ENCODE data around the gene BGLAP. TPM values are rescaled to one million over a fixed set of nuclear protein-coding genes. Genes with fewer than 3 reads are reported as not detected.

Gene BGLAP
- 1 to 10 TPM in 2 of 4 donors, not detected in 2; 1.6 to 2.1 TPM for total RNA-seq

GRCh38 chr1:156241926-156242325, at the start of gene BGLAP:
Gene BGLAP, plus strand, starts transcription at chr1:156242184. Its CDS starts 48 bp downstream, at chr1:156242232.
- peaks cover 10 to 20% (median 15%) of the 10 kb centered on the region in 4 donors for H3K4me1 ChIP-seq
- H3K27ac ChIP-seq: no peak within 1 kb of the TSS
- H3K27me3 ChIP-seq: peaks cover 29% of the 10 kb centered on the region
- peaks cover 0 to 12% (median under 1%) of the 10 kb centered on the region in 4 donors for H3K36me3 ChIP-seq
- no peak for DNase-seq
- intact Hi-C loops (cut with DNase I; ENCODE audit: low total_unique reads) (no loop called here), in situ Hi-C loops (cut with MboI; ENCODE audit: low pct_ligation_motif_present in 1 of 4, low pct_unique_long_range_greater_than_20kb in 1 of 4, low sequenced_read_pairs in 3 of 4) (no loop called here)
- TF ChIP-seq CTCF (IDR thresholded peaks at IDR 0.05): no peak
- no peak for TF ChIP-seq POLR2AphosphoS5 (IDR thresholded peaks at IDR 0.05)
- TF ChIP-seq POLR2A (IDR thresholded peaks at IDR 0.05): no peak
- H3K4me3 ChIP-seq: no peak within 1 kb of the TSS
- 91 to 98% methylated on average over 4 to 7 of the region's 14 CpGs for WGBS, 2 donors (ENCODE audit: low coverage in 1 of 2)
- no peaks in the 10 kb centered on the region for H3K9me3 ChIP-seq

GRCh38 chr1:156193208-156193487, 48.8 kb upstream of the BGLAP start:
- in situ Hi-C loops (cut with MboI; ENCODE audit: low pct_ligation_motif_present in 1 of 4, low pct_unique_long_range_greater_than_20kb in 1 of 4, low sequenced_read_pairs in 3 of 4) (no loop called here), intact Hi-C loops (cut with DNase I; ENCODE audit: low total_unique reads) (no loop called here)
- WGBS, 2 donors (ENCODE audit: low coverage in 1 of 2): 69 to 93% methylated on average over 7 of the region's 7 CpGs

GRCh38 chr1:156193488-156194299, 48.3 kb upstream of the BGLAP start, which contains the start of gene SLC25A44:
Gene SLC25A44, plus strand, starts transcription at chr1:156194104. Its CDS starts 5,744 bp downstream, at chr1:156199848.
- Histone ChIP-seq H3K27ac (peak within 1 kb of the TSS; percentile 82 to 91 (median 86)), H3K36me3 (no peaks in the 10 kb centered on the region), H3K4me1 (peaks cover 4 to 31% (median 12%) of the 10 kb centered on the region in 4 donors), H3K27me3 (no peaks in the 10 kb centered on the region), H3K4me3 (peak within 1 kb of the TSS; percentile 58 to 95 (median 87)), H3K9me3 (no peaks in the 10 kb centered on the region)
- intact Hi-C loops (cut with DNase I; ENCODE audit: low total_unique reads): no loop called here
- WGBS, 2 donors (ENCODE audit: low coverage in 1 of 2): 5 to 15% methylated on average over 13 to 59 of the region's 59 CpGs
- DNase-seq: peak; percentile 97
- in situ Hi-C loops (cut with MboI; ENCODE audit: low pct_ligation_motif_present in 1 of 4, low pct_unique_long_range_greater_than_20kb in 1 of 4, low sequenced_read_pairs in 3 of 4): no loop called here
- TF ChIP-seq POLR2AphosphoS5 (IDR thresholded peaks at IDR 0.05) (peak; percentile 56 to 83 (median 70)), POLR2A (IDR thresholded peaks at IDR 0.05) (peak; percentile 76), CTCF (IDR thresholded peaks at IDR 0.05) (peak; percentile 37 to 75 (median 66)), EP300 (IDR thresholded peaks at IDR 0.05; ENCODE audit: low read depth) (peak; percentile 44)

More at GRCh38 chr1:156193208-156193487, 48.8 kb upstream of the BGLAP start:
- peak overlapping the region; percentile 82 to 86 (median 84) for H3K27ac ChIP-seq
- H3K9me3 ChIP-seq: no peaks in the 10 kb centered on the region
- peak overlapping the region; percentile 39 to 95 (median 72) for H3K4me3 ChIP-seq
- no peaks in the 10 kb centered on the region for H3K27me3 ChIP-seq
- H3K36me3 ChIP-seq: no peaks in the 10 kb centered on the region
- no peak for TF ChIP-seq POLR2A (IDR thresholded peaks at IDR 0.05)
- no peak for TF ChIP-seq CTCF (IDR thresholded peaks at IDR 0.05)
- no peak for TF ChIP-seq EP300 (IDR thresholded peaks at IDR 0.05; ENCODE audit: low read depth)
- TF ChIP-seq POLR2AphosphoS5 (IDR thresholded peaks at IDR 0.05): no peak
- H3K4me1 ChIP-seq: peaks cover 4 to 31% (median 12%) of the 10 kb centered on the region in 4 donors
- no peak for DNase-seq

GRCh38 chr1:156194300-156194652, 47.7 kb upstream of the BGLAP start:
- Histone ChIP-seq H3K4me1 (peaks cover 4 to 31% (median 12%) of the 10 kb centered on the region in 4 donors), H3K27me3 (no peaks in the 10 kb centered on the region), H3K9me3 (no peaks in the 10 kb centered on the region), H3K27ac (peak overlapping the region; percentile 82 to 91 (median 85)), H3K4me3 (peak overlapping the region; percentile 58 to 95 (median 87)), H3K36me3 (no peaks in the 10 kb centered on the region)
- in situ Hi-C loops (cut with MboI; ENCODE audit: low pct_ligation_motif_present in 1 of 4, low pct_unique_long_range_greater_than_20kb in 1 of 4, low sequenced_read_pairs in 3 of 4) (no loop called here), intact Hi-C loops (cut with DNase I; ENCODE audit: low total_unique reads) (no loop called here)
- DNase-seq: no peak
- no peak for TF ChIP-seq CTCF (IDR thresholded peaks at IDR 0.05)
- no peak for TF ChIP-seq EP300 (IDR thresholded peaks at IDR 0.05; ENCODE audit: low read depth)
- no peak for TF ChIP-seq POLR2A (IDR thresholded peaks at IDR 0.05)
- TF ChIP-seq POLR2AphosphoS5 (IDR thresholded peaks at IDR 0.05): no peak
- WGBS, 2 donors (ENCODE audit: low coverage in 1 of 2): 10% methylated on average over 14 of the region's 14 CpGs; no CpG with 5 or more reads in 1 of the 2 donors

All from transverse colon (tissue), 4 donors.